HepG2 (cell line): ENCODE data around the gene NRP1. TPM values are rescaled to one million over a fixed set of nuclear protein-coding genes. Genes with fewer than 3 reads are reported as not detected.

Source experiments
- ATAC-seq: fragments of 200-7000 bp; cut with Tn5 transposase; 3 replicates; pipeline ENCODE4 v1.9.1; 2020; ENCODE audit warnings: mild to moderate bottlenecking, moderate library complexity
- BruUV-seq: library from RNA; stranded (reverse); fragments of 400-500 nt; replicated peaks from 2 replicates; lab custom pipeline; 2021; lab: Mats Ljungman, UMichigan
- CTCF ChIA-PET: fragments of 300-600 bp; formaldehyde crosslinking; extraction: SDS; loops from one replicate; lab custom pipeline; 2021; ENCODE audit warnings: low total read pairs, inconsistent platforms, low intra/inter-chr PET ratio; lab: Yijun Ruan, JAX
- POLR2A ChIA-PET: fragments of 350-600 bp; sonication (Branson Sonifier 250); formaldehyde crosslinking; loops from one replicate; lab custom pipeline; 2020; ENCODE audit warnings: antibody characterized with exemption, inconsistent platforms; lab: Yijun Ruan, JAX
- DNase-seq: peaks from one replicate; pipeline ENCODE4 v3.0.0-alpha.2; 2015; ENCODE audit warnings: low spot score
- FAIRE-seq: peaks from 3 replicates; lab custom pipeline; 2011; peaks lifted over from hg19 to GRCh38; lab: Jason Lieb, UNC
- H2AFZ ChIP-seq: one replicate; pipeline ENCODE4 v1.6.1; 2011; ENCODE audit warnings: low read length, inconsistent platforms
- H3K27ac ChIP-seq: fragments of 300-600 bp; 3 replicates; pipeline ENCODE4 v1.8.0; 2011; ENCODE audit warnings: mixed run types, mild to moderate bottlenecking, mixed read lengths, low read length, inconsistent platforms; ENCODE audit not compliant: insufficient read depth; ENCODE audit errors: extremely low read length
- H3K27me3 ChIP-seq, 2 experiments: fragments of 200-600 bp in 1 of 2; 2 replicates in 1 of 2; 3 replicates in 1 of 2; pipeline versions ENCODE4 v1.6.0 to v1.8.0; 2011; ENCODE audit warnings: low read length in 2 of 2, mild to moderate bottlenecking in 2 of 2, moderate library complexity in 2 of 2, inconsistent platforms in 1 of 2; ENCODE audit not compliant: insufficient read depth in 2 of 2, control insufficient read depth in 1 of 2
- H3K36me3 ChIP-seq, 2 experiments: fragments of 200-600 bp in 1 of 2; replicated peaks in 1 of 2; 2 replicates in 1 of 2; 3 replicates in 1 of 2; pipeline versions ENCODE4 v1.5.1 to v1.8.0; 2011; ENCODE audit warnings: low read length in 2 of 2, inconsistent platforms in 1 of 2; ENCODE audit not compliant: insufficient read depth in 2 of 2, control insufficient read depth in 1 of 2
- H3K4me1 ChIP-seq: 2 replicates; pipeline ENCODE4 v1.5.1; 2012; ENCODE audit warnings: low read length, inconsistent platforms; ENCODE audit not compliant: insufficient read depth
- H3K4me2 ChIP-seq: 2 replicates; pipeline ENCODE4 v1.6.0; 2011; ENCODE audit warnings: low read depth, low read length, inconsistent platforms
- H3K4me3 ChIP-seq, 3 experiments: fragments of 200-600 bp in 1 of 3; sonication (generic), shearing (Covaris generic) in 1 of 3; replicated peaks in 1 of 3; 2 replicates each; pipeline ENCODE4 v1.5.1; 2011 to 2016; ENCODE audit warnings: low read length in 3 of 3, inconsistent platforms in 2 of 3, low read depth in 2 of 3, mild to moderate bottlenecking in 2 of 3, control low read depth in 1 of 3, mixed read lengths in 1 of 3; ENCODE audit not compliant: insufficient read depth in 1 of 3
- H3K79me2 ChIP-seq: one replicate; pipeline ENCODE4 v1.6.1; 2011; ENCODE audit warnings: low read length, inconsistent platforms; ENCODE audit not compliant: insufficient read depth
- H3K9ac ChIP-seq: 2 replicates; pipeline ENCODE4 v1.6.0; 2011; ENCODE audit warnings: mild to moderate bottlenecking, low read depth, low read length, inconsistent platforms; ENCODE audit not compliant: insufficient read depth
- H3K9me3 ChIP-seq: 2 replicates; pipeline ENCODE4 v1.5.1; 2012; ENCODE audit warnings: mild to moderate bottlenecking, low read length
- H4K20me1 ChIP-seq: 2 replicates; pipeline ENCODE4 v1.6.0; 2011; ENCODE audit warnings: inconsistent platforms, mild to moderate bottlenecking, low read length, moderate library complexity; ENCODE audit not compliant: insufficient read depth
- ARNT ChIP-seq: fragments of 450-650 bp; IDR thresholded peaks from 2 replicates; pipeline ENCODE4 v1.6.1; 2017
- EED ChIP-seq: sonication (generic); formaldehyde crosslinking; IDR thresholded peaks from 2 replicates; pipeline ENCODE4 v1.5.0; 2020; ENCODE audit warnings: mild to moderate bottlenecking, missing genetic modification reagents
- ERF ChIP-seq: IDR thresholded peaks from 2 replicates; pipeline ENCODE4 v1.6.1; 2018; ENCODE audit warnings: missing biosample characterization, missing genetic modification reagents
- HMG20A ChIP-seq: IDR thresholded peaks from 2 replicates; pipeline ENCODE4 v1.6.1; 2016; ENCODE audit warnings: borderline replicate concordance
- KMT2B ChIP-seq: IDR thresholded peaks from 2 replicates; pipeline ENCODE4 v1.6.1; 2016; ENCODE audit warnings: missing genetic modification reagents, missing compliant biosample characterization
- MLX ChIP-seq: IDR thresholded peaks from 2 replicates; pipeline ENCODE4 v1.6.1; 2016
- NFIB ChIP-seq: sonication (generic); formaldehyde crosslinking; IDR thresholded peaks from 2 replicates; pipeline ENCODE4 v1.9.0; 2021; ENCODE audit warnings: missing genetic modification reagents, mild to moderate bottlenecking, borderline replicate concordance
- NR2F2 ChIP-seq: IDR thresholded peaks from 2 replicates; pipeline ENCODE4 v1.6.1; 2012; ENCODE audit warnings: low read depth, inconsistent platforms, borderline replicate concordance
- SALL1 ChIP-seq: sonication (generic); formaldehyde crosslinking; IDR thresholded peaks from 2 replicates; pipeline ENCODE4 v1.8.0; 2022; ENCODE audit warnings: mild to moderate bottlenecking, missing genetic modification reagents
- TAF1 ChIP-seq: sonication (generic); formaldehyde crosslinking; IDR thresholded peaks from 2 replicates; pipeline ENCODE4 v1.4.0; 2020; ENCODE audit warnings: missing genetic modification reagents
- TFE3 ChIP-seq: IDR thresholded peaks from 2 replicates; pipeline ENCODE4 v1.6.1; 2016
- ZFP1 ChIP-seq: IDR thresholded peaks from 2 replicates; pipeline ENCODE4 v1.6.1; 2016
- ZMYM4 ChIP-seq: sonication (generic); formaldehyde crosslinking; IDR thresholded peaks from 2 replicates; pipeline ENCODE4 v1.8.1; 2023; ENCODE audit warnings: mild to moderate bottlenecking, missing genetic modification reagents
- ZNF468 ChIP-seq: sonication (generic); formaldehyde crosslinking; IDR thresholded peaks from 2 replicates; pipeline ENCODE4 v1.8.0; 2022; ENCODE audit warnings: mild to moderate bottlenecking, moderate library complexity, missing genetic modification reagents
- ZNF552 ChIP-seq: sonication (generic); formaldehyde crosslinking; IDR thresholded peaks from 2 replicates; pipeline ENCODE4 v1.9.0; 2022; ENCODE audit warnings: missing genetic modification reagents, mild to moderate bottlenecking, borderline replicate concordance
- ZNF737 ChIP-seq: sonication (generic); formaldehyde crosslinking; IDR thresholded peaks from 2 replicates; pipeline ENCODE4 v1.5.0; 2020; ENCODE audit warnings: missing genetic modification reagents, mild to moderate bottlenecking, borderline replicate concordance
- ZSCAN20 ChIP-seq: sonication (generic); formaldehyde crosslinking; IDR thresholded peaks from 2 replicates; pipeline ENCODE4 v1.4.0; 2020; ENCODE audit warnings: missing genetic modification reagents, mild to moderate bottlenecking, borderline replicate concordance
- WGBS: methylation state at CpG from one replicate; pipeline ENCODE4 v1.1.6; 2017; ENCODE audit warnings: low lambda C conversion rate; 5-methylcytosine and 5-hydroxymethylcytosine counted together
- in situ Hi-C: cut with HindIII; loops from 2 replicates; pipeline ENCODE4 v1.10.0; 2017; ENCODE audit warnings: low pct_unique_long_range_greater_than_20kb; ENCODE audit not compliant: extremely low pct_ligation_motif_present
- intact Hi-C: fragments of 100-400 bp; cut with micrococcal nuclease; formaldehyde crosslinking; loops from one replicate; pipeline ENCODE4 v1.10.0; 2022; ENCODE audit not compliant: unreplicated experiment
- polyA plus RNA-seq, 8 experiments: library from polyadenylated mRNA; depleted of rRNA in 3 of 8; stranded (reverse) in 7 of 8; unstranded in 1 of 8; fragments of >200 nt; fragmentation: Illumina TruSeq in 4 of 8; extraction: Trizol in 4 of 8; gene quantifications; 2 replicates each; pipeline versions ENCODE4 v1.2.1 to v1.2.3, GENCODE V29; 2011 to 2016; ENCODE audit warnings: low read depth in 4 of 8, missing spikeins in 1 of 8, mixed read lengths in 1 of 8; ENCODE audit not compliant: insufficient read depth in 1 of 8
- total RNA-seq, 5 experiments: library from RNA; depleted of rRNA; stranded (reverse); fragments of >200 nt; fragmentation: Illumina TruSeq; extraction: Trizol; gene quantifications; 2 replicates each; pipeline ENCODE4 v1.2.3, GENCODE V29; 2016; ENCODE audit warnings: low read depth in 1 of 5

Gene NRP1
- total and polyA plus RNA-seq, 2 of the 13 experiments (the other 11 are each of a cell fraction or from before 2014, with no cell fraction given) = 5.3 to 5.8 TPM

- TF ChIP-seq MLX (no peak), HMG20A (no peak), ARNT (no peak), ZFP1 (CRISPR knock-in tag) (no peak), ZSCAN20 (CRISPR knock-in tag) (no peak), NFIB (CRISPR knock-in tag) (no peak), ERF (CRISPR knock-in tag) (no peak)
These were observed 183.6 kb downstream of the NRP1 start (continued) for GRCh38 chr10:33150889-33151288.

- Histone ChIP-seq H3K36me3 (no peaks in the 10 kb centered on the region), H3K4me2 (no peak overlapping the region), H3K4me3 (no peak overlapping the region), H2AFZ (no peak overlapping the region), H4K20me1 (no peaks in the 10 kb centered on the region), H3K27me3 (no peaks in the 10 kb centered on the region), H3K9ac (no peak overlapping the region), H3K4me1 (peaks cover 45% of the 10 kb centered on the region), H3K27ac (no peak overlapping the region), H3K79me2 (no peaks in the 10 kb centered on the region), H3K9me3 (0 out of 2 replicates have a peak, but pooled peaks cover 4% of the 10 kb centered on the region)
- 87% methylated on average over 2 of the region's 2 CpGs for WGBS
- no peak for TF ChIP-seq ZNF468
- TF ChIP-seq SALL1 = no peak
- TF ChIP-seq NR2F2 = no peak
- TF ChIP-seq ZNF737 (CRISPR knock-in tag) = no peak
- TF ChIP-seq ZMYM4 (CRISPR knock-in tag) = no peak
- no peak for TF ChIP-seq KMT2B (CRISPR knock-in tag)
- TF ChIP-seq TAF1 (CRISPR knock-in tag) = no peak
- no peak for TF ChIP-seq TFE3 (CRISPR knock-in tag)
- no peak for TF ChIP-seq EED (CRISPR knock-in tag)
- no peak for TF ChIP-seq ZNF552 (CRISPR knock-in tag)
- in situ Hi-C loops (no loop called here), intact Hi-C loops (loop anchor here (10.0 kb wide), 1 partner anchor 355 kb away; no protein-coding TSS in a partner anchor)
- ATAC-seq (no peak), FAIRE-seq (no peak), DNase-seq (no peak)
- POLR2A ChIA-PET = no interaction called here
- CTCF ChIA-PET = no interaction called here
- BruUV-seq = no TSS peak
These were observed 184.3 kb downstream of the NRP1 start for GRCh38 chr10:33150146-33150545.
